ENCODE data around the gene FOXK2. TPM values are rescaled to one million over a fixed set of nuclear protein-coding genes. Genes with fewer than 3 reads are reported as not detected.

FOXK2 gene
- polyA plus RNA-seq, 2 of the 4 experiments (the other 2 are of a cell fraction): 34.8 to 39.2 TPM

GRCh38 chr17:82548681-82549303 lies 29.3 kb downstream of the FOXK2 start:
- Histone ChIP-seq H3K4me2 (peak overlapping the region; percentile 2; the same call in 1 of the 3 replicates), H3K9me3 (no peaks in the 10 kb centered on the region), H3K4me1 (peaks cover 20% of the 10 kb centered on the region), H3K27ac (no peak overlapping the region), H3K4me3 (no peak overlapping the region)
- WGBS (ENCODE audit: missing lambda C conversion rate): 79% methylated on average over 15 of the region's 15 CpGs
- ChIA-PET CTCF (interaction anchor here (0.7 to 5.2 kb wide), 7 partner anchors 10 to 60 kb away, joined by 3 to 26 read pairs (median 3); no protein-coding TSS in a partner anchor), POLR2A (no interaction called here)
- ATAC-seq (no peak), DNase-seq (ENCODE audit: low read depth in 1 of 2, low spot score in 1 of 2) (no peak), FAIRE-seq (no peak)
- TF ChIP-seq ZFP36 (IDR thresholded peaks at IDR 0.05; ENCODE audit: borderline replicate concordance, partially characterized antibody) (no peak), ZNF302 (CRISPR knock-in tag; IDR thresholded peaks at IDR 0.05) (no peak), MAX (IDR thresholded peaks at IDR 0.05) (no peak), EHMT2 (IDR thresholded peaks at IDR 0.05; ENCODE audit: low read depth) (no peak), POLR2AphosphoS2 (conservative IDR thresholded peaks at IDR 0.05; ENCODE audit: low read length) (no peak), MYC (IDR thresholded peaks at IDR 0.05; ENCODE audit: borderline replicate concordance, low read length) (no peak), CHD2 (IDR thresholded peaks at IDR 0.05; ENCODE audit: low read length, partially characterized antibody) (no peak), HOXA7 (CRISPR knock-in tag; IDR thresholded peaks at IDR 0.05) (no peak), JUNB (IDR thresholded peaks at IDR 0.05) (no peak), SMC3 (IDR thresholded peaks at IDR 0.05) (no peak), HEYL (CRISPR knock-in tag; IDR thresholded peaks at IDR 0.05) (no peak), BHLHE40 (IDR thresholded peaks at IDR 0.05; ENCODE audit: low read depth, low read length) (no peak), HDAC2 (IDR thresholded peaks at IDR 0.05) (no peak), MAZ (IDR thresholded peaks at IDR 0.05; ENCODE audit: borderline replicate concordance, low read depth, low read length) (no peak), ELK1 (IDR thresholded peaks at IDR 0.05; ENCODE audit: low read depth, low read length) (no peak), RARB (CRISPR knock-in tag; IDR thresholded peaks at IDR 0.05) (no peak), HES2 (IDR thresholded peaks at IDR 0.05) (no peak), FOSL2 (IDR thresholded peaks at IDR 0.05) (no peak), FOSL2 (CRISPR knock-in tag; IDR thresholded peaks at IDR 0.05) (no peak), CTCF (IDR thresholded peaks at IDR 0.05) (no peak), PHF8 (IDR thresholded peaks at IDR 0.05; ENCODE audit: borderline replicate concordance, low read depth) (no peak)

- Histone ChIP-seq H3K4me1 (peaks cover 27% of the 10 kb centered on the region), H3K4me3 (no peak overlapping the region), H3K9me3 (no peaks in the 10 kb centered on the region), H3K27ac (no peak overlapping the region), H3K4me2 (peak overlapping the region; percentile 0; the same call in 1 of the 3 replicates)
- DNase-seq (ENCODE audit: low read depth in 1 of 2, low spot score in 1 of 2) (peak; percentile 81 to 96), FAIRE-seq (no peak), ATAC-seq (peak; percentile 96 to 97)
- peak; percentile 42; the same call in 1 of the 2 replicates for TF ChIP-seq MAX (IDR thresholded peaks at IDR 0.05)
- no peak for TF ChIP-seq RCOR1 (IDR thresholded peaks at IDR 0.05; ENCODE audit: low read depth, low read length)
- peak; percentile 66 for TF ChIP-seq SMC3 (IDR thresholded peaks at IDR 0.05)
- peak; percentile 73 to 77 for TF ChIP-seq RAD21 (conservative IDR thresholded peaks at IDR 0.05 in 1 of 2, IDR thresholded peaks at IDR 0.05 in 1 of 2)
- TF ChIP-seq CTCF (IDR thresholded peaks at IDR 0.05): peak; percentile 74
- 64% methylated on average over 13 of the region's 13 CpGs for WGBS (ENCODE audit: missing lambda C conversion rate)
- POLR2A ChIA-PET: interaction anchor here (0.7 kb wide), 1 partner anchor 33 kb away, joined by 3 read pairs; the partner anchor contains the start of gene FOXK2
- CTCF ChIA-PET: interaction anchor here (0.7 to 5.2 kb wide), 22 partner anchors 7 to 521 kb away, joined by 3 to 26 read pairs (median 4); no protein-coding TSS in a partner anchor
Observed at GRCh38 chr17:82551779-82552457, 32.4 kb downstream of the FOXK2 start.
